IMR-90 (cell line): ENCODE measurements around the gene RBPJ. TPM values are rescaled to one million over a fixed set of nuclear protein-coding genes. Genes with fewer than 3 reads are reported as not detected.

Experiments used
- ATAC-seq: fragments of 200-7000 bp; cut with Tn5 transposase; 2 replicates; pipeline ENCODE4 v1.9.1; 2020; ENCODE audit warnings: low read depth, mild to moderate bottlenecking, moderate library complexity
- BruUV-seq: library from RNA; stranded (reverse); fragments of 400-500 nt; replicated peaks from 2 replicates; lab custom pipeline; 2021; lab: Mats Ljungman, UMichigan
- CTCF ChIA-PET: fragments of 300-600 bp; formaldehyde crosslinking; extraction: SDS; loops from one replicate; lab custom pipeline; 2021; ENCODE audit warnings: antibody characterized with exemption; lab: Yijun Ruan, JAX
- POLR2A ChIA-PET: fragments of 300-600 bp; sonication (Branson Sonifier 250); formaldehyde crosslinking; loops from one replicate; lab custom pipeline; 2022; ENCODE audit warnings: antibody characterized with exemption; ENCODE audit not compliant: unreplicated experiment; lab: Charles Lee
- DNase-seq: peaks from one replicate; pipeline ENCODE4 v3.0.0; 2013
- H2AFZ ChIP-seq: replicated peaks from 2 replicates; pipeline ENCODE3; 2013; ENCODE audit warnings: low read length, mild to moderate bottlenecking; ENCODE audit not compliant: poor library complexity
- H2AK5ac ChIP-seq: 2 replicates; pipeline ENCODE4 v1.6.1; 2013; ENCODE audit warnings: low read depth, low read length, inconsistent platforms
- H2AK9ac ChIP-seq: replicated peaks from 2 replicates; pipeline ENCODE3; 2013; ENCODE audit warnings: mild to moderate bottlenecking, low read depth, low read length, moderate library complexity; ENCODE audit not compliant: poor library complexity
- H2BK120ac ChIP-seq: 2 replicates; pipeline ENCODE4 v1.6.1; 2013; ENCODE audit warnings: low read depth, low read length, inconsistent platforms
- H2BK15ac ChIP-seq: 3 replicates; pipeline ENCODE4 v1.6.1; 2013; ENCODE audit warnings: low read depth, low read length, inconsistent platforms
- H2BK20ac ChIP-seq: 2 replicates; pipeline ENCODE4 v1.6.1; 2013; ENCODE audit warnings: low read depth, mild to moderate bottlenecking, inconsistent platforms, low read length, moderate library complexity
- H2BK5ac ChIP-seq: 2 replicates; pipeline ENCODE4 v1.6.1; 2013; ENCODE audit warnings: mild to moderate bottlenecking, low read depth, low read length, inconsistent platforms; ENCODE audit not compliant: poor library complexity, severe bottlenecking
- H3K14ac ChIP-seq: replicated peaks from 2 replicates; pipeline ENCODE4 v1.6.1; 2013; ENCODE audit warnings: low read depth, low read length, inconsistent platforms
- H3K18ac ChIP-seq: 2 replicates; pipeline ENCODE4 v1.6.1; 2013; ENCODE audit warnings: low read depth, low read length, control low read depth
- H3K23ac ChIP-seq: 2 replicates; pipeline ENCODE4 v1.6.1; 2013; ENCODE audit warnings: low read depth, low read length, inconsistent platforms
- H3K27ac ChIP-seq: 2 replicates; pipeline ENCODE4 v1.5.1; 2013; ENCODE audit warnings: mild to moderate bottlenecking, control low read depth, low read length; ENCODE audit not compliant: insufficient read depth
- H3K27me3 ChIP-seq: 2 replicates; pipeline ENCODE4 v1.6.1; 2013; ENCODE audit warnings: low read length; ENCODE audit not compliant: control insufficient read depth, insufficient read depth
- H3K36me3 ChIP-seq: 2 replicates; pipeline ENCODE4 v1.6.1; 2013; ENCODE audit warnings: low read length, mixed read lengths; ENCODE audit not compliant: control insufficient read depth, insufficient read depth
- H3K4ac ChIP-seq: 2 replicates; pipeline ENCODE4 v1.6.1; 2013; ENCODE audit warnings: low read depth, low read length, inconsistent platforms
- H3K4me1 ChIP-seq: 2 replicates; pipeline ENCODE4 v1.6.1; 2013; ENCODE audit warnings: low read length, mixed read lengths; ENCODE audit not compliant: control insufficient read depth, insufficient read depth
- H3K4me2 ChIP-seq: 2 replicates; pipeline ENCODE4 v1.6.1; 2013; ENCODE audit warnings: low read depth, mild to moderate bottlenecking, control low read depth, low read length, moderate library complexity
- H3K4me3 ChIP-seq: 2 replicates; pipeline ENCODE4 v1.5.1; 2013; ENCODE audit warnings: low read depth, mild to moderate bottlenecking, control low read depth, low read length, moderate library complexity; ENCODE audit not compliant: insufficient read depth
- H3K56ac ChIP-seq: 2 replicates; pipeline ENCODE4 v1.6.1; 2013; ENCODE audit warnings: low read length, inconsistent platforms; ENCODE audit not compliant: insufficient read depth; ENCODE audit errors: extremely low read depth
- H3K79me1 ChIP-seq, 2 experiments: 2 replicates each; pipeline ENCODE4 v1.6.1; 2013; ENCODE audit warnings: low read length in 2 of 2, inconsistent platforms in 1 of 2, low read depth in 1 of 2
- H3K9ac ChIP-seq: 2 replicates; pipeline ENCODE4 v1.6.1; 2013; ENCODE audit warnings: low read depth, low read length, control low read depth
- H3K9me1 ChIP-seq: 2 replicates; pipeline ENCODE4 v1.6.1; 2013; ENCODE audit warnings: low read length, inconsistent platforms; ENCODE audit not compliant: insufficient read depth
- H3K9me3 ChIP-seq: 2 replicates; pipeline ENCODE4 v1.6.1; 2013; ENCODE audit warnings: low read length; ENCODE audit not compliant: control insufficient read depth, insufficient read depth
- H4K20me1 ChIP-seq: 2 replicates; pipeline ENCODE4 v1.6.1; 2013; ENCODE audit warnings: low read length, inconsistent platforms; ENCODE audit not compliant: insufficient read depth
- H4K5ac ChIP-seq: 2 replicates; pipeline ENCODE4 v1.6.1; 2013; ENCODE audit warnings: mild to moderate bottlenecking, low read depth, low read length, control low read depth
- H4K8ac ChIP-seq, 2 experiments: 2 replicates each; pipeline ENCODE4 v1.6.1; 2013; ENCODE audit warnings: low read depth in 2 of 2, low read length in 2 of 2, control low read depth in 1 of 2, inconsistent platforms in 1 of 2
- H4K91ac ChIP-seq: 2 replicates; pipeline ENCODE4 v1.6.1; 2013; ENCODE audit warnings: low read depth, low read length, inconsistent platforms; ENCODE audit not compliant: insufficient read depth
- CHD1 ChIP-seq: IDR thresholded peaks from 2 replicates; pipeline ENCODE4 v1.6.1; 2012; ENCODE audit warnings: low read depth, low read length, improper control_type of control experiment
- FOS ChIP-seq: fragments of 150-350 bp; IDR thresholded peaks from 2 replicates; pipeline ENCODE4 v1.6.1; 2016; ENCODE audit warnings: low read depth, low read length
- MXI1 ChIP-seq: IDR thresholded peaks from 2 replicates; pipeline ENCODE4 v1.6.1; 2012; ENCODE audit warnings: low read depth, mild to moderate bottlenecking, low read length, moderate library complexity, borderline replicate concordance
- WGBS, 2 experiments: methylation state at CpG; one replicate each; pipeline versions ENCODE4 v1.1.5 to v1.1.7; 2013; ENCODE audit warnings: missing lambda C conversion rate in 2 of 2; ENCODE audit not compliant: insufficient read length in 1 of 2; ENCODE audit errors: extremely low coverage in 2 of 2; 5-methylcytosine and 5-hydroxymethylcytosine counted together
- dilution Hi-C: fragments of 300-500 bp; cut with HindIII; formaldehyde crosslinking; loops from one replicate; pipeline ENCODE4 v1.14.3; 2018; ENCODE audit warnings: low sequenced_read_pairs; ENCODE audit not compliant: unreplicated experiment
- in situ Hi-C: fragments of 300-500 bp; cut with MboI; formaldehyde crosslinking; loops from 3 replicates; pipeline ENCODE4 v1.14.3; 2019; ENCODE audit warnings: low sequenced_read_pairs, inconsistent platforms, mixed read lengths
- intact Hi-C: fragments of 100-400 bp; cut with micrococcal nuclease; formaldehyde crosslinking; loops from 2 replicates; pipeline ENCODE4 v1.10.0; 2022
- polyA plus RNA-seq, 3 experiments: library from polyadenylated mRNA; depleted of rRNA; stranded (reverse); fragments of >200 nt; gene quantifications; 2 replicates each; pipeline ENCODE4 v1.2.3, GENCODE V29; 2012; ENCODE audit warnings: low replicate concordance in 1 of 3
- total RNA-seq: library from RNA; depleted of rRNA; stranded (reverse); fragments of >200 nt; gene quantifications from 2 replicates; pipeline ENCODE4 v1.2.3, GENCODE V29; 2012

Gene RBPJ
- total and polyA plus RNA-seq, 2 of the 4 experiments (the other 2 are of a cell fraction): 50.3 to 148 TPM

- Histone ChIP-seq H3K4me3 (no peak overlapping the region), H2BK5ac (no peak overlapping the region), H2AFZ (no peak overlapping the region), H3K79me1 (peaks cover 18 to 44% of the 10 kb centered on the region in 2 experiments), H4K91ac (no peak overlapping the region), H4K20me1 (peaks cover 13% of the 10 kb centered on the region), H3K4me2 (no peak overlapping the region), H3K56ac (no peak overlapping the region), H4K8ac (no peak overlapping the region), H2BK120ac (no peak overlapping the region), H3K4me1 (peaks cover 5% of the 10 kb centered on the region), H3K23ac (no peak overlapping the region), H2AK5ac (no peak overlapping the region), H3K14ac (no peak overlapping the region), H3K9ac (no peak overlapping the region), H3K9me3 (no peaks in the 10 kb centered on the region), H3K27ac (no peak overlapping the region), H3K18ac (no peak overlapping the region), H2AK9ac (no peak overlapping the region), H2BK15ac (no peak overlapping the region), H3K9me1 (peaks cover 4% of the 10 kb centered on the region), H2BK20ac (no peak overlapping the region), H4K5ac (no peak overlapping the region), H3K36me3 (peaks cover 22% of the 10 kb centered on the region), H3K4ac (no peak overlapping the region), H3K27me3 (no peaks in the 10 kb centered on the region)
- intact Hi-C loops: no loop called here
- DNase-seq (no peak), ATAC-seq (no peak)
- ChIA-PET POLR2A (no interaction called here), CTCF (interaction anchor here (0.6 kb wide), 1 partner anchor 481 kb away, joined by 3 read pairs; no protein-coding TSS in a partner anchor)
- no CpG with 5 or more reads among the region's 2 CpGs for WGBS, 2 experiments
- in situ Hi-C loops: loop anchor here (10.0 kb wide), 1 partner anchor 301 kb away; no protein-coding TSS in a partner anchor
- no peak for TF ChIP-seq FOS
- no peak for TF ChIP-seq MXI1
- no peak for TF ChIP-seq CHD1
- BruUV-seq: no TSS peak
- dilution Hi-C loops: no loop called here
These were observed 103.3 kb downstream of the RBPJ start for GRCh38 chr4:26424153-26424552.
